ENCODE results near the gene GALNT1. TPM values are rescaled to one million over a fixed set of nuclear protein-coding genes. Genes with fewer than 3 reads are reported as not detected.

GALNT1 gene
- total RNA-seq, 1 donor from 2014 or later: 65.3 TPM

DNA sequence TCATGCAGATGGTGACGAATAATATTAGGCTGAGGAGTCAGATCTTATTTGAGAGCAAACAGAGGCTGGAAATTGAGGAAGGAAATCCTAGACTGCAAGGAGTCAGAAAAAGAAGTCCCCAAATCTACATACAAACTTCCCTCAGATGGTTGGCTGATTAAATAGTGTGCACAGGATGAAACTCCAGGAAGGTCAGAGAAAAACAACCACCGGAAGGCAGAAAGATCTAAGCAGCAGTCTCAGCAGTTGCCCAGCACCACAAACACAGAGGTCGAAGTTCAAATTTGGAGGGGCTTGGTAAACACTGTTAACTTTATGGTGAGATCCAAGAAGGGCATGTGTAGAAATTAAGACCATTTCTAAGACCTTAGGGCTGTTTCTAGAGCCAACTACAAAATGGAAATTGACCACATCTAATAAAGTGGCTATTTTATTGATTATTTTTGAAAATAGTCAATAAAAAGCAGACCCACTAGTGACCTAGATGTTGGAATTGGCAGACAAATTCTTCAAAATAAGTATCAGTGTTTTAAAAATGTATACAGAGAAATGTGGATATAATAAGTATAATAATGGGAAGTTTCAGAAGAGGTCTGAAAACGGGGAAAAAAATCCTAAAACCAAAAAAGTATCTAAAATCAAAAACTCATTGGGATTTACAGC, 134.8 kb downstream of the GALNT1 start:
- no peak for TF ChIP-seq CTCF (IDR thresholded peaks at IDR 0.05; ENCODE audit: partially characterized antibody, unreplicated experiment)
- DNase-seq: no peak
- Mint-ChIP-seq H3K4me3 (ENCODE audit: unreplicated experiment) (no peak overlapping the region), H3K27me3 (ENCODE audit: unreplicated experiment) (no peaks in the 10 kb centered on the region), H3K36me3 (ENCODE audit: unreplicated experiment) (peaks cover 37% of the 10 kb centered on the region), H3K4me1 (ENCODE audit: low read depth, unreplicated experiment) (no peaks in the 10 kb centered on the region), H3K9me3 (ENCODE audit: unreplicated experiment) (peaks cover 7% of the 10 kb centered on the region), H3K27ac (ENCODE audit: unreplicated experiment) (no peak overlapping the region)

GRCh38 chr18:35717182-35717581, 135.6 kb downstream of the GALNT1 start:
- no peak overlapping the region for H3K4me3 Mint-ChIP-seq (ENCODE audit: unreplicated experiment)
- no peak for DNase-seq
- H3K27me3 Mint-ChIP-seq (ENCODE audit: unreplicated experiment): no peaks in the 10 kb centered on the region
- H3K9me3 Mint-ChIP-seq (ENCODE audit: unreplicated experiment): peaks cover 7% of the 10 kb centered on the region
- peaks cover 37% of the 10 kb centered on the region for H3K36me3 Mint-ChIP-seq (ENCODE audit: unreplicated experiment)
- no peak for TF ChIP-seq CTCF (IDR thresholded peaks at IDR 0.05; ENCODE audit: partially characterized antibody, unreplicated experiment)
- no peak overlapping the region for H3K27ac Mint-ChIP-seq (ENCODE audit: unreplicated experiment)
- no peaks in the 10 kb centered on the region for H3K4me1 Mint-ChIP-seq (ENCODE audit: low read depth, unreplicated experiment)

DNA sequence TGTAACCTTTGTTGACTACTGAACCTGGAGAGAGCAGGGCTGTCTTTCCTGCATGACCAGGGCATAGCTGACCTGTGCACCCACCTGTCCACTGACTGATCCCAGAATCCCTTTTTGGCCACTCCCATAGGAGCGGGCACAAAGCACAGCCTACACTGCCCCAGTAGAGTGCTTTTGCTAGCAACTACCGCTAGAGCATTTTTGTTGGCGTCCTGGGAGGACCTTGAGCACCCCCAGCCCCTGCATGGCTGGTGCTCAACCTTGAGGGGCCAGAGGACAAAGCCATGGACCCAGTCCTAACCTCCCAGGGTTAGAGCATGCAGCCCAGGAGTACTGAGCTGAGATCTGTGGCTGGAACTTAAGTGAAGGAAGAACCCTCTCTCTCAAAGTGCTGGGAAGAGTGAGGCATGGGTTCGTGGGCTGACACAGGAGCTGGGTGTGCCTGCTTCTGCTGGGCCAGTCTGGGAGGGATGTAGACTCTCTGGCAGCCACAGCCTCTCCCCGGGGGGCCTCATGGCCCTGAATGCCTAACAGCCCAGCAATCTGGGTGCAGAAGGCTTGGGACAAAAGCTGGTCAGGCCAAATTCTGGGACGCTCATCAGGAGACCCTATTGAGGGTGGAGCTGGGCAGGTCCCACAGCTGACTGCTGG, 140.0 kb downstream of the GALNT1 start:
- Mint-ChIP-seq H3K4me3 (ENCODE audit: unreplicated experiment) (no peak overlapping the region), H3K9me3 (ENCODE audit: unreplicated experiment) (peaks cover 7% of the 10 kb centered on the region), H3K36me3 (ENCODE audit: unreplicated experiment) (peaks cover 30% of the 10 kb centered on the region), H3K27me3 (ENCODE audit: unreplicated experiment) (no peaks in the 10 kb centered on the region), H3K27ac (ENCODE audit: unreplicated experiment) (no peak overlapping the region), H3K4me1 (ENCODE audit: low read depth, unreplicated experiment) (no peaks in the 10 kb centered on the region)
- TF ChIP-seq CTCF (IDR thresholded peaks at IDR 0.05; ENCODE audit: partially characterized antibody, unreplicated experiment): no peak
- DNase-seq: no peak

- no peak for DNase-seq
- Mint-ChIP-seq H3K9me3 (ENCODE audit: unreplicated experiment) (no peaks in the 10 kb centered on the region), H3K4me3 (ENCODE audit: unreplicated experiment) (no peak overlapping the region), H3K27ac (ENCODE audit: unreplicated experiment) (no peak overlapping the region), H3K27me3 (ENCODE audit: unreplicated experiment) (no peaks in the 10 kb centered on the region), H3K4me1 (ENCODE audit: low read depth, unreplicated experiment) (no peaks in the 10 kb centered on the region), H3K36me3 (ENCODE audit: unreplicated experiment) (no peaks in the 10 kb centered on the region)
- no peak for TF ChIP-seq CTCF (IDR thresholded peaks at IDR 0.05; ENCODE audit: partially characterized antibody, unreplicated experiment)
Observed at GRCh38 chr18:35728676-35729075, 147.1 kb downstream of the GALNT1 start.

GRCh38 chr18:35729991-35730668, 148.6 kb downstream of the GALNT1 start:
- H3K4me1 Mint-ChIP-seq (ENCODE audit: low read depth, unreplicated experiment): no peaks in the 10 kb centered on the region
- H3K4me3 Mint-ChIP-seq (ENCODE audit: unreplicated experiment): no peak overlapping the region
- DNase-seq: no peak
- no peak for TF ChIP-seq CTCF (IDR thresholded peaks at IDR 0.05; ENCODE audit: partially characterized antibody, unreplicated experiment)
- H3K27me3 Mint-ChIP-seq (ENCODE audit: unreplicated experiment): no peaks in the 10 kb centered on the region
- H3K36me3 Mint-ChIP-seq (ENCODE audit: unreplicated experiment): no peaks in the 10 kb centered on the region
- no peak overlapping the region for H3K27ac Mint-ChIP-seq (ENCODE audit: unreplicated experiment)
- H3K9me3 Mint-ChIP-seq (ENCODE audit: unreplicated experiment): peaks cover 2% of the 10 kb centered on the region

All from glutamatergic neuron (in vitro differentiated cells).